GM19023 (cell line): ENCODE measurements around the gene TMEM106A.
"Not testable (repeated sequence)": the region's sequence is repeated elsewhere in the genome, so short reads cannot be mapped to it uniquely, and the experiment has no call there.

Experiments used
- ATAC-seq: cut with Tn5 transposase; IDR thresholded peaks from one replicate; pipeline ENCODE4 v1.9.1; 2021; ENCODE audit warnings: mild to moderate bottlenecking, moderate library complexity; ENCODE audit not compliant: unreplicated experiment

Gene TMEM106A, protein sequence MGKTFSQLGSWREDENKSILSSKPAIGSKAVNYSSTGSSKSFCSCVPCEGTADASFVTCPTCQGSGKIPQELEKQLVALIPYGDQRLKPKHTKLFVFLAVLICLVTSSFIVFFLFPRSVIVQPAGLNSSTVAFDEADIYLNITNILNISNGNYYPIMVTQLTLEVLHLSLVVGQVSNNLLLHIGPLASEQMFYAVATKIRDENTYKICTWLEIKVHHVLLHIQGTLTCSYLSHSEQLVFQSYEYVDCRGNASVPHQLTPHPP

DNA sequence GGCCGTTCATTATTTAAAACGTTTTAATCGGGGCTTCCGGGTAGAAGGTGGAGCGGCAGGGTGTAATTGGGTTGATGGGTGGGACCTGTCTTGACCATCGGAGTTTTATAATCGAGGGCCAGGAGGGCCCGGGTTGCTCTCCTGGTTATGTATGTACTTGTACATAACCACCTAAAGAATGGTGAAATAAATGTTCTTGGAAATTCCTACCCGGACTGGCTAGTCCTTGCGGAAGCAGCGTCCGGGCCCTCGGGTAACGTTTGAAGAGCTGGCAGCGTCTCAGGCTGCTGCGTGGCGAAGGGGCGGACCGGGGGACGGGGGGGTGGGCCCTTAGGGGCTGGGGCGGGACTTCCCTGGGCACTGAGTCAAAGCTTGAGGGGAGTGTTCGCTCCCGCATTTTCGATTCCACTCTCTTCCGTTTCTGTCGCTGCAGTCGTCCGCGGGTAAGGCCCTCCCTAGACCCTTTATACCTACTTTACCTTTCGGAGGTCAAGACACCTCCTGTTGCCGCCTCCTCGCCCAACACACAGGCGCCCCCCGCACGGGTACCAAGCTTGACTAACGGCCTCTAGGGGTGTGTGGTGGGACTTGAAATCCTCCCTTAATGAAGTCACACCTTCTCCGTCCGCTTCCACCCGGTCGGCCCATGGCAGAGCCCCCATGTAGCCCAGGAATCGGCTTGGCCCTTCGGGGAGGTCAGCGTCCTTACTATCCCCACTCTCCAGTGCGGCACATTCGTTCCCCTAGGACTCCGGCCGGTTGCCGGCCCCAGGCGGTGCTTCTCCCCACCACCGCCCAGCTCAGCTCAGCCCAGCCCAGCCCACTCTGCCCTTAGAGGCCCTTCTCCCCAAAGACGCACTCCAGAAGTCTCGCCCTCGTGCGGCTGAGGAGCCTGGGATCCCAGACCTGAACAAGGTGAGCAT is at the start of gene TMEM106A:
TMEM106A (plus strand) TSS at position 396 of the 923 bp plus-strand sequence. CDS start 1,167 bp downstream, outside the sequence.
- ATAC-seq: peak; percentile 73

GRCh38 chr17:43165971-43166370 is 45.7 kb upstream of the TMEM106A start:
- not testable (repeated sequence) for ATAC-seq

GRCh38 chr17:43169561-43170139 is 42.0 kb upstream of the TMEM106A start:
- ATAC-seq: peak; percentile 19

GRCh38 chr17:43170140-43170765 is 41.4 kb upstream of the TMEM106A start:
- peak; percentile 62 for ATAC-seq

- ATAC-seq: peak; percentile 78
Measured at GRCh38 chr17:43170766-43171585, 40.7 kb upstream of the TMEM106A start, which contains the start of gene NBR1. Gene NBR1 (plus strand): TSS chr17:43171214. CDS start chr17:43175800, 4,586 bp downstream.

DNA sequence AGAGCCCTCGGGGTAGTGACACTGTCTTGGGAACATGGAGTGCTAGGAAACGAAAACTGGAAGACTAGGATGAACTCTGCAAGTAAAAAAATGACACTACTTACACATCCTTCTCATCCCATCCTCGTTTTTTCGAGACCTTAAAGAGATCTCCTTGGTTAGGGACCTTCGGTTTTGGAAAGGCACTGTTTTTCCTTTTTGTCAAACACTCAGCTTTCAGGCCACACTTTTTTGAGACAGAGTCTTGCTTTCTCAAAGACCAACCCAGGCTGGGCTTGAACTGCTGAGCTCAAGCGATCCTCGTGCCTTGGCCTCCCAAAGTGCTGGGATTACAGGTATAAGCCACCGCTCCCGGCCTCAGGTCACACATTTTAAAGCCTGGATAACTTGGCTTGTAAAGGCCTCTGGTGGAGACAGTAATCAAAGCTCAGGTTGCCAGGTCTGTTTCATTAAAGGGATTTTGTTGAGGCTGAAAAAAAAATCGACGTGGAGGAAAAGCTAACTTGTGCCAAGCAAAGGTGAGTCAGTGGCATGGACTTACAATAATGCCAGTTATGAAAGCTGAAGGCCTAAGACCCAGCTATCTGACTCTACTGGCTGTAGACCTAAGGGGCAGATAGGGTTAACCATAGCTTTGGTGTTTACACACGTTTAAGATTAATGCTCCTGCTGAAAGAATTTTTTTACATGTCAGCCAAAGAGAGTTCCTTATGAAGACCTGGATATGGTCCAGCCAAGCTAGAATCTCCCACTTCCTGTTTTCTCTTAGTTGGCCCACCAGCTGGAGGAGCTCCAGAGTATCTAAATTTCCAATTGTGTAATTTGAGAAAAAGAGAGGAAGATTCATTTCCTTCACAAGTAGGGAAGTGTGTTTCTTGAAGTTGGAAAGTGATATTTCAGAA is 39.8 kb upstream of the TMEM106A start:
- no peak for ATAC-seq

DNA sequence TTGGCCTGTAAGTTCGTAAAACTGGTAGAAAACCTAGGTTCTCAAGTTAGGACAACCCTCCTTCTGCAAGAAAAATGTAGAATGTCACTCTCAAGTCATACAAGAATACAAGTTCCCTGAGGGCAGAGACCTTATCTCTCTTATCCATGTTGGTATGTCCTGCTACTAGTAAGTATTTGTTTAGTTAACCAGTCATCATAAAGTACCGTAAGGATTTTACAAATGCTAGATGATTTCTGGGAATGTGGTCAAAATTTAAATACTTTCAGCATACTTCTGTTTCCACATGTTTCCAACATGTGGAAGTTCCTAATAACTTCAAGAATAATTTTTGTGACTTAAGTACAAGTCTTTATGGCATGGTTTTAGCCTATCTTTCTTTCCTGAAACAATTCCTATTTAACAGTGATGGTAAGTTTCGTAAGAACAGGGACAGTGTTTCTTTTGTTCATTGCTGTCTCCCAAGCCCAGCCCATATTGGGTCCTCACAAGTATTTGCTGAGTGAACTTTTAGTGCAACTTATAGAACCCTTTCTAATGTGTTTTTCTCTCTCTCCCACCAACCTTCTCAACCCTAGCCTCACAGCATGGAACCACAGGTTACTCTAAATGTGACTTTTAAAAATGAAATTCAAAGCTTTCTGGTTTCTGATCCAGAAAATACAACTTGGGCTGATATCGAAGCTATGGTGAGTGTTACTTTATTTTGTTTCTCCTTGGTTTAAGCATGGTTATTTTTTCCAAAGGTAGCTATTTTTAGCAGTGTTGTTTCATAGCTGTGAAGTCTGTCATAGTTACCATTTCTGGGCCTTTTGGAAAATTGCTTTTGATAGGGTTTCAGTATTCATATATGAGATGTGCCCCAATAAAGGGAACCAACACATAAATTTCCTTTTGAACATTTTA is 36.2 kb upstream of the TMEM106A start:
- ATAC-seq: no peak

- ATAC-seq: no peak
Measured at GRCh38 chr17:43176119-43176570, 35.5 kb upstream of the TMEM106A start.

- no peak for ATAC-seq
Measured at GRCh38 chr17:43183921-43184320, 27.8 kb upstream of the TMEM106A start.

DNA sequence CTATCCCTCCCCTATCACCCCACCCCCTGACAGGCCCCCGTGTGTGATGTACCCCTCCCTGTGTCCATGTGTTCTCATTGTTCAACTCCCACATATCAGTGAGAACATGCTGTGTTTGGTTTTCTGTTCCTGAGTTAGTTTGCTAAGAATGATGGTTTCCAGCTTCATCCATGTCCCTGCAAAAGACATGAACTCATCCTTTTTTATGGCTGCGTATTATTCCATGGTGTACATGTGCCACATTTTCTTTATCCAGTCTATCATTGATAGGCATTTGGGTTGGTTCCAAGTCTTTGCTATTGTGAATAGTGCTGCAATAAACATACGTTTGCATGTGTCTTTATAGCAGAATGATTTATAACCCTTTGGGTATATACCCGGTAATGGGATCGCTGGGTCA is 25.0 kb upstream of the TMEM106A start:
- not testable (repeated sequence) for ATAC-seq

DNA sequence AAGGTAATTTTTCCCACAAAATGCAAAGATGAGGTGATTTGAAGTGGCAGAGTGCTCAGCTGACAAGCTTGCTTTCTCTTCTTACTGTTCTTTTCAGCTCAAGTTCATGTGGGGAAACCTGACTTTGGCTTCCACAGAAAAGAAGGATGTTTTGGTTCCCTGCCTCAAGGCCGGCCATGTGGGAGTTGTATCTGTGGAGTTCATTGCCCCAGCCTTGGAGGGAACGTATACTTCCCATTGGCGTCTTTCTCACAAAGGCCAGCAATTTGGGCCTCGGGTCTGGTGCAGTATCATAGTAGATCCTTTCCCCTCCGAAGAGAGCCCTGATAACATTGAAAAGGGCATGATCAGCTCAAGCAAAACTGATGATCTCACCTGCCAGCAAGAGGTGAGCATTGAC is 18.4 kb upstream of the TMEM106A start:
- ATAC-seq: no peak

GRCh38 chr17:43199633-43200032 is 12.0 kb upstream of the TMEM106A start:
- no peak for ATAC-seq

DNA sequence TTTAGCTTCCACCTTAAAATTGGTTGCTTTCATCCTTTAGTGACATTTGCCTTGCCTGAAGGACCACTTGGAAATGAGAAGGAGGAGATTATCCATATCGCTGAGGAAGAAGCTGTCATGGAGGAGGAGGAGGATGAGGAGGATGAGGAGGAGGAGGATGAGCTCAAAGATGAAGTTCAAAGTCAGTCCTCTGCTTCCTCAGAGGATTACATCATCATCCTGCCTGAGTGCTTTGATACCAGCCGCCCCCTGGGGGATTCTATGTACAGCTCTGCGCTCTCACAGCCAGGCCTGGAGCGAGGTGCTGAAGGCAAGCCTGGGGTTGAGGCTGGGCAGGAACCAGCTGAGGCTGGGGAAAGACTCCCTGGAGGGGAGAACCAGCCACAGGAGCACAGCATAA is 11.5 kb upstream of the TMEM106A start:
- no peak for ATAC-seq

- ATAC-seq: not testable (repeated sequence)
Measured at GRCh38 chr17:43203013-43203412, 8.7 kb upstream of the TMEM106A start.

- no peak for ATAC-seq
Measured at GRCh38 chr17:43210576-43210975, 1.1 kb upstream of the TMEM106A start.

GRCh38 chr17:43211123-43211479 is 574 bp upstream of the TMEM106A start:
- no peak for ATAC-seq

GRCh38 chr17:43212641-43213490 is 1.2 kb downstream of the TMEM106A start:
- ATAC-seq: no peak
